ENCODE results near the gene CSRNP3.

Gene CSRNP3

GRCh38 chr2:165432234-165432966, 37.1 kb upstream of the CSRNP3 start:
- no peak for DNase-seq (ENCODE audit: low spot score)
- TF ChIP-seq, protein P1, sequence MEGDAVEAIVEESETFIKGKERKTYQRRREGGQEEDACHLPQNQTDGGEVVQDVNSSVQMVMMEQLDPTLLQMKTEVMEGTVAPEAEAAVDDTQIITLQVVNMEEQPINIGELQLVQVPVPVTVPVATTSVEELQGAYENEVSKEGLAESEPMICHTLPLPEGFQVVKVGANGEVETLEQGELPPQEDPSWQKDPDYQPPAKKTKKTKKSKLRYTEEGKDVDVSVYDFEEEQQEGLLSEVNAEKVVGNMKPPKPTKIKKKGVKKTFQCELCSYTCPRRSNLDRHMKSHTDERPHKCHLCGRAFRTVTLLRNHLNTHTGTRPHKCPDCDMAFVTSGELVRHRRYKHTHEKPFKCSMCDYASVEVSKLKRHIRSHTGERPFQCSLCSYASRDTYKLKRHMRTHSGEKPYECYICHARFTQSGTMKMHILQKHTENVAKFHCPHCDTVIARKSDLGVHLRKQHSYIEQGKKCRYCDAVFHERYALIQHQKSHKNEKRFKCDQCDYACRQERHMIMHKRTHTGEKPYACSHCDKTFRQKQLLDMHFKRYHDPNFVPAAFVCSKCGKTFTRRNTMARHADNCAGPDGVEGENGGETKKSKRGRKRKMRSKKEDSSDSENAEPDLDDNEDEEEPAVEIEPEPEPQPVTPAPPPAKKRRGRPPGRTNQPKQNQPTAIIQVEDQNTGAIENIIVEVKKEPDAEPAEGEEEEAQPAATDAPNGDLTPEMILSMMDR (IDR thresholded peaks at IDR 0.05; ENCODE audit: extremely low read depth, insufficient read depth, missing control alignments), result no peak
- in situ Hi-C loops (cut with MboI; ENCODE audit: low pct_unique_long_range_greater_than_20kb, low sequenced_read_pairs, unreplicated experiment), result no loop called here

- in situ Hi-C loops (cut with MboI; ENCODE audit: low pct_unique_long_range_greater_than_20kb, low sequenced_read_pairs, unreplicated experiment), result no loop called here
- DNase-seq (ENCODE audit: low spot score), result no peak
- TF ChIP-seq, protein P1 (IDR thresholded peaks at IDR 0.05; ENCODE audit: extremely low read depth, insufficient read depth, missing control alignments), result no peak
These were observed 34.5 kb upstream of the CSRNP3 start for GRCh38 chr2:165434865-165435496.

DNA sequence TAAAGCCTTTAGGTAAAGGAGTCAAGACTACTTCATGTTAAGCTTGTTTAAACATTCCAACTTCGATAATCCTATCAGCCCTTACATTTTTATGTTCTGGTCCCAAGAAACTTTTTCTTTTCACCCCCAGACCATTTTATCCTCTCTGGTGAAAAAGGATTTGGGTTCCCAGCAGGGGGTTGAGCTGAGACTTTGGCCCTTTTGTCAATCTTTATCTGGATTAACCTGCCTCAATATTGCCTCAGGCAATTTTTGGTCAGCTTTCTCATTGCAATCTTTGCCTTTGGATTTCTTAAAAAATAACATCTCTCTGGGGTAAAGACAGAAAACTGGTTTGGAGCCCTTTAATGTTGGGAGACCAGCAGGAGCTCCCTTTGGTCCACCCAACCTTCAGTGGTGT, 33.9 kb upstream of the CSRNP3 start:
- DNase-seq (ENCODE audit: low spot score), result no peak
- TF ChIP-seq, protein P1 (IDR thresholded peaks at IDR 0.05; ENCODE audit: extremely low read depth, insufficient read depth, missing control alignments), result no peak
- in situ Hi-C loops (cut with MboI; ENCODE audit: low pct_unique_long_range_greater_than_20kb, low sequenced_read_pairs, unreplicated experiment), result no loop called here

DNA sequence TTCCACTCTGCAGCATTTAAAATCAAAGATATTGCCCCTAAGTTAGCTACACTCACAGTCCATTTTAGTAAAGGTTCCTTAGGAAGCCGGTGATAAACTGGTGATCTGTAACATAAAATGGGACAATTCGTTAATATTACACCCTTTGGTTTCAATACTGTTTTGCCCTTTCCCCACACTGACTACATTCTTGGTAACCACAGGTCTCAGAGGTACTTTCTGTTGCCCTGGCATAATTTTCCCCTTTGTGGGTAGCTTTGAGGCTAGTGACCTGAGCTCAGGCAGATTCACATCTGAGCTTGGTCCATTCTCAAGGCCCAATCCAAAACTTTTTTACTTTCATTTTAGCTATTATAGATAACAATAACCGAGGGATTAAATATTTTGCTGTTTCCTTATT, 32.9 kb upstream of the CSRNP3 start:
- in situ Hi-C loops (cut with MboI; ENCODE audit: low pct_unique_long_range_greater_than_20kb, low sequenced_read_pairs, unreplicated experiment), result no loop called here
- DNase-seq (ENCODE audit: low spot score), result no peak
- TF ChIP-seq, protein P1 (IDR thresholded peaks at IDR 0.05; ENCODE audit: extremely low read depth, insufficient read depth, missing control alignments), result no peak

DNA sequence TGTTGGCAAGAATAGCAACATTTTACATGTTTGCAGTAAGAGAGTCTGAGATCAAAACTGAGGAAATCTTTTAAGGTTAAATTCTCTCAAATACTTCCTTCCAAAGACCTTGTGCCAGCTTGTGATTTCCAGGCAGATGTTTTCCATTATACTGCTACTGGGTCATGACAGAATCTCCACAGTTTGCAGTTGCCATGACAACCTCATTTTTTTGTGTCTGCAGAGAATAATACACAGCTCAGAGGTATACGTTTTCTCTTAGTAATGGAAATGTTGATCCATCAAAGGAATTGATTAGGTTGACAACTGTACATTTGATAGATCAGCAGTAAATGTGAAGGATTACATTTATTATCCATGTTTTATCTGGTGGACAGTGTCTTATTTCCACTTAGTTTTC, 29.1 kb upstream of the CSRNP3 start:
- in situ Hi-C loops (cut with MboI; ENCODE audit: low pct_unique_long_range_greater_than_20kb, low sequenced_read_pairs, unreplicated experiment), result no loop called here
- no peak for DNase-seq (ENCODE audit: low spot score)
- TF ChIP-seq, protein P1 (IDR thresholded peaks at IDR 0.05; ENCODE audit: extremely low read depth, insufficient read depth, missing control alignments), result no peak

GRCh38 chr2:165443511-165443910, 26.0 kb upstream of the CSRNP3 start:
- in situ Hi-C loops (cut with MboI; ENCODE audit: low pct_unique_long_range_greater_than_20kb, low sequenced_read_pairs, unreplicated experiment), result no loop called here
- no peak for DNase-seq (ENCODE audit: low spot score)
- TF ChIP-seq, protein P1 (IDR thresholded peaks at IDR 0.05; ENCODE audit: extremely low read depth, insufficient read depth, missing control alignments), result no peak
